GM12891 (cell line): ENCODE results near the gene DIP2C.

Experiments used
- PAX5 ChIP-seq: IDR thresholded peaks from 2 replicates; pipeline ENCODE4 v1.6.1; 2011; ENCODE audit warnings: low read length, moderate library complexity, mild to moderate bottlenecking; ENCODE audit not compliant: insufficient read depth, severe bottlenecking
- POLR2A ChIP-seq: IDR thresholded peaks from 2 replicates; pipeline ENCODE4 v1.6.1; 2011; ENCODE audit warnings: low read depth, low read length, control low read depth
- POLR2AphosphoS5 ChIP-seq: IDR thresholded peaks from 2 replicates; pipeline ENCODE4 v1.6.1; 2011; ENCODE audit warnings: low read depth, low read length, control low read depth
- SPI1 ChIP-seq: IDR thresholded peaks from 2 replicates; pipeline ENCODE4 v1.6.1; 2011; ENCODE audit warnings: low read depth, low read length, control low read depth
- TAF1 ChIP-seq: IDR thresholded peaks from 2 replicates; pipeline ENCODE4 v1.6.1; 2011; ENCODE audit warnings: low read depth, low read length, control low read depth

- no peak for TF ChIP-seq TAF1
- no peak for TF ChIP-seq POLR2AphosphoS5
- no peak for TF ChIP-seq PAX5
- TF ChIP-seq POLR2A = no peak
- no peak for TF ChIP-seq SPI1
Observed at GRCh38 chr10:662223-662605, 27.3 kb downstream of the DIP2C start.
